Measurements from ENCODE around the gene CNP.
"Not testable (repeated sequence)": the region's sequence is repeated elsewhere in the genome, so short reads cannot be mapped to it uniquely, and the experiment has no call there.

CNP gene

GRCh38 chr17:41966463-41967140, at the start of gene CNP:
CNP (plus strand) TSS chr17:41966795; CDS start chr17:41966885, 90 bp downstream.
- peak; percentile 98 for DNase-seq

GRCh38 chr17:41917192-41917591, 49.4 kb upstream of the CNP start:
- DNase-seq: peak; percentile 12

- DNase-seq: peak; percentile 22
These were observed 48.8 kb upstream of the CNP start for GRCh38 chr17:41917679-41918313.

- DNase-seq: peak; percentile 98
These were observed 48.1 kb upstream of the CNP start, which contains the start of gene ACLY for GRCh38 chr17:41918314-41919164. ACLY (minus strand) TSS chr17:41918951; CDS start chr17:41913873, 5,078 bp downstream.

GRCh38 chr17:41919165-41919817, 47.3 kb upstream of the CNP start:
- DNase-seq: peak; percentile 44

- DNase-seq: no peak
These were observed 46.6 kb upstream of the CNP start for GRCh38 chr17:41919840-41920579.

GRCh38 chr17:41920580-41920955, 46.0 kb upstream of the CNP start:
- DNase-seq: no peak

GRCh38 chr17:41925991-41926590, 40.5 kb upstream of the CNP start:
- DNase-seq: no peak

- DNase-seq: no peak
These were observed 37.8 kb upstream of the CNP start for GRCh38 chr17:41928693-41929251.

- peak; percentile 98 for DNase-seq
These were observed 36.4 kb upstream of the CNP start, which contains the start of gene ODAD4 for GRCh38 chr17:41930009-41930832. ODAD4 (plus strand) TSS chr17:41930617; CDS start chr17:41930724, 107 bp downstream.

GRCh38 chr17:41930833-41931156, 35.8 kb upstream of the CNP start:
- DNase-seq: not testable (repeated sequence)

GRCh38 chr17:41931715-41932114, 34.9 kb upstream of the CNP start:
- not testable (repeated sequence) for DNase-seq

GRCh38 chr17:41932816-41933389, 33.7 kb upstream of the CNP start:
- peak; percentile 76 for DNase-seq

GRCh38 chr17:41935641-41936040, 31.0 kb upstream of the CNP start:
- DNase-seq: no peak

GRCh38 chr17:41937970-41938954, 28.3 kb upstream of the CNP start:
- DNase-seq: no peak

- no peak for DNase-seq
These were observed 27.4 kb upstream of the CNP start for GRCh38 chr17:41939044-41939692.

- no peak for DNase-seq
These were observed 26.9 kb upstream of the CNP start for GRCh38 chr17:41939693-41940090.

GRCh38 chr17:41941168-41941567, 25.4 kb upstream of the CNP start:
- no peak for DNase-seq
